Endothelial cell (in vitro differentiated cells): Measurements from ENCODE around the gene OCEL1. TPM values are rescaled to one million over a fixed set of nuclear protein-coding genes. Genes with fewer than 3 reads are reported as not detected.
A peak's percentile ranks its signal among the peaks of the same experiment; 100 is the strongest.

Source experiments
- DNase-seq: peaks from one replicate; pipeline ENCODE4 v3.0.0; 2021; ENCODE audit warnings: low spot score
- H3K27ac Mint-ChIP-seq: one replicate; pipeline ENCODE4 v1.8.0; 2021; ENCODE audit warnings: mixed read lengths, inconsistent platforms; ENCODE audit not compliant: unreplicated experiment
- H3K27me3 Mint-ChIP-seq: one replicate; pipeline ENCODE4 v1.8.0; 2021; ENCODE audit warnings: mild to moderate bottlenecking, moderate library complexity, mixed read lengths, inconsistent platforms; ENCODE audit not compliant: unreplicated experiment
- H3K36me3 Mint-ChIP-seq: one replicate; pipeline ENCODE4 v1.8.0; 2021; ENCODE audit warnings: mild to moderate bottlenecking, low read depth, mixed read lengths, inconsistent platforms; ENCODE audit not compliant: unreplicated experiment
- H3K4me1 Mint-ChIP-seq: one replicate; pipeline ENCODE4 v1.8.0; 2021; ENCODE audit warnings: mild to moderate bottlenecking, mixed read lengths, inconsistent platforms; ENCODE audit not compliant: unreplicated experiment
- H3K4me3 Mint-ChIP-seq: one replicate; pipeline ENCODE4 v1.8.0; 2021; ENCODE audit warnings: mild to moderate bottlenecking, mixed read lengths, inconsistent platforms; ENCODE audit not compliant: unreplicated experiment
- H3K9me3 Mint-ChIP-seq: one replicate; pipeline ENCODE4 v1.8.0; 2021; ENCODE audit warnings: mixed read lengths, inconsistent platforms; ENCODE audit not compliant: unreplicated experiment
- total RNA-seq: library from RNA; stranded (reverse); fragmentation: NEBNext Ultra II Directional; extraction: Animal tissue kit (Norgen Biotek cat#: 25700); gene quantifications from one replicate; pipeline ENCODE4 v1.2.1, GENCODE V29; 2021; ENCODE audit not compliant: unreplicated experiment
- TF ChIP-seq, protein P1 (sequence below): fragments of 200-600 bp; sonication (generic); IDR thresholded peaks from one replicate; pipeline ENCODE4 v1.5.0; 2021; ENCODE audit warnings: antibody characterized with exemption; ENCODE audit not compliant: unreplicated experiment

OCEL1 gene
- total RNA-seq, 1 donor from 2014 or later: 16.5 TPM

DNA sequence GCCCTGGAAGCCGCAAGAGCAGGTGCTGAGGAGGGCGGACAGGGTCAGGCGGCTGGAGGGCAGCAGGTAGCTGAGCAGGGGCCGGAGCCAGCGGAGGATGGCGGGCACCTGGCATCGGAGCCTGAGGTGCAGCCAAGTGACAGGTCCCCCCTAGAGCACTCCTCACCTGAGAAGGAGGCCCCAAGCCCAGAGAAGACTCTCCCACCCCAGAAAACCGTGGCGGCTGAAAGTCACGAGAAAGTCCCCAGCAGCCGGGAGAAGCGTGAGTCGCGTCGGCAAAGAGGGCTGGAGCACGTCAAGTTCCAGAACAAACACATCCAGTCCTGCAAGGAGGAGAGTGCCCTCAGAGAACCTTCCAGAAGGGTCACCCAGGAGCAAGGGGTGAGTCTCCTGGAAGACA lies 31.4 kb upstream of the OCEL1 start:
- no peaks in the 10 kb centered on the region for H3K4me1 Mint-ChIP-seq
- H3K9me3 Mint-ChIP-seq: no peaks in the 10 kb centered on the region
- DNase-seq: no peak
- H3K4me3 Mint-ChIP-seq: no peak overlapping the region
- H3K36me3 Mint-ChIP-seq: peaks cover 33% of the 10 kb centered on the region
- no peak overlapping the region for H3K27ac Mint-ChIP-seq
- H3K27me3 Mint-ChIP-seq: peaks cover 8% of the 10 kb centered on the region
- TF ChIP-seq, protein P1, sequence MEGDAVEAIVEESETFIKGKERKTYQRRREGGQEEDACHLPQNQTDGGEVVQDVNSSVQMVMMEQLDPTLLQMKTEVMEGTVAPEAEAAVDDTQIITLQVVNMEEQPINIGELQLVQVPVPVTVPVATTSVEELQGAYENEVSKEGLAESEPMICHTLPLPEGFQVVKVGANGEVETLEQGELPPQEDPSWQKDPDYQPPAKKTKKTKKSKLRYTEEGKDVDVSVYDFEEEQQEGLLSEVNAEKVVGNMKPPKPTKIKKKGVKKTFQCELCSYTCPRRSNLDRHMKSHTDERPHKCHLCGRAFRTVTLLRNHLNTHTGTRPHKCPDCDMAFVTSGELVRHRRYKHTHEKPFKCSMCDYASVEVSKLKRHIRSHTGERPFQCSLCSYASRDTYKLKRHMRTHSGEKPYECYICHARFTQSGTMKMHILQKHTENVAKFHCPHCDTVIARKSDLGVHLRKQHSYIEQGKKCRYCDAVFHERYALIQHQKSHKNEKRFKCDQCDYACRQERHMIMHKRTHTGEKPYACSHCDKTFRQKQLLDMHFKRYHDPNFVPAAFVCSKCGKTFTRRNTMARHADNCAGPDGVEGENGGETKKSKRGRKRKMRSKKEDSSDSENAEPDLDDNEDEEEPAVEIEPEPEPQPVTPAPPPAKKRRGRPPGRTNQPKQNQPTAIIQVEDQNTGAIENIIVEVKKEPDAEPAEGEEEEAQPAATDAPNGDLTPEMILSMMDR: no peak

DNA sequence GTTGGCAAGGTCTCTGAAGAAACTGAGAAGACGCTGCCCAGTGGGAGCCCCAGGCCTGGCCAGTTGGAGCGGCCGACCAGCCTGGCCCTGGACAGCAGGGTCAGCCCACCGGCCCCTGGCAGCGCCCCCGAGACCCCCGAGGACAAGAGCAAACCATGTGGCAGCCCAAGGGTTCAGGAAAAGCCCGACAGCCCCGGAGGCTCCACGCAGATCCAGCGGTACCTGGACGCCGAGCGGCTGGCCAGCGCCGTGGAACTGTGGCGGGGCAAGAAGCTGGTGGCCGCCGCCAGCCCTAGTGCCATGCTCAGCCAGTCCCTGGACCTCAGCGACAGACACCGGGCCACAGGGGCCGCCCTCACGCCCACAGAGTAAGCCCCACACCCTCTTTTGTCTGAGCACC lies 30.9 kb upstream of the OCEL1 start:
- Mint-ChIP-seq H3K4me3 (no peak overlapping the region), H3K36me3 (peaks cover 35% of the 10 kb centered on the region), H3K9me3 (no peaks in the 10 kb centered on the region), H3K27ac (no peak overlapping the region), H3K4me1 (no peaks in the 10 kb centered on the region), H3K27me3 (peaks cover 8% of the 10 kb centered on the region)
- no peak for DNase-seq
- TF ChIP-seq, protein P1: no peak

DNA sequence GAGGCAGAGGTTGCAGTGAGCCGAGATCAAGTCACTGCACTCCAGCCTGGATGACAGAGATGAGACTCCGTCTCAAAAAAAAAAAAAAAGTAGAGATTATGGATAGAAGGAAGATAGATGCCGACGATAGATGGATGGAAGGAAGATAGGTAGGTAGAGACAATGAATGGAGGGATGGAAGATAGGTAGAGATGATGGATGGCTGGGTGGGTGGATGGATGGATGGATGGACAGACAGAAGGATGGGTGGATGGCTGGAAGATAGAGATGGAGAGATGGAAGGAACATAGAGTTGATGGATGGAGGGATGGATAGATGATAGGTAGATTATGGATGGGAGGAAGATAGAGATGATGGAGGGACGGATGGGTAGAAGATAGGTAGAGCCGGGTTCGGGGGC lies 29.4 kb upstream of the OCEL1 start:
- Mint-ChIP-seq H3K4me1 (no peaks in the 10 kb centered on the region), H3K27ac (no peak overlapping the region), H3K9me3 (no peaks in the 10 kb centered on the region), H3K36me3 (peaks cover 41% of the 10 kb centered on the region), H3K27me3 (peaks cover 6% of the 10 kb centered on the region), H3K4me3 (peak overlapping the region; percentile 32)
- DNase-seq: no peak
- TF ChIP-seq, protein P1: no peak

DNA sequence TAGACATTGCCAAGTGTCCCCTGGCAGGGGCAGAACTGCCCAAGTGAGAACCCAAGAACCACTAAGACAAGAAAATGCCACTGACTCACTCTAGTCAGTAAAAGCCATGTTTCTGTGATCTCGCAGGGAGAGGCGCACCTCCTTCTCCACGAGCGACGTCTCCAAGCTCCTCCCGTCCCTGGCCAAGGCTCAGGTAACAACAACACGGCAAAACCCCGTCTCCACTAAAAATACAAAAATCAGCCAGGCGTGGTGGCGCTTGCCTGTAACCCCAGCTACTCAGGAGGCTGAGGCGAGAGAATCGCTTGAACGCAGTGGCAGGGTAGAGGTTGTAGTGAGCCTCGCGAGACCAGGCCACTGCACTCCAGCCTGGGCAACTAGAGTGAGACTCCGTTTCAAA lies 28.4 kb upstream of the OCEL1 start:
- Mint-ChIP-seq H3K4me3 (no peak overlapping the region), H3K36me3 (peaks cover 52% of the 10 kb centered on the region), H3K4me1 (no peaks in the 10 kb centered on the region), H3K27me3 (peaks cover 6% of the 10 kb centered on the region), H3K27ac (no peak overlapping the region), H3K9me3 (no peaks in the 10 kb centered on the region)
- TF ChIP-seq, protein P1: no peak
- no peak for DNase-seq

DNA sequence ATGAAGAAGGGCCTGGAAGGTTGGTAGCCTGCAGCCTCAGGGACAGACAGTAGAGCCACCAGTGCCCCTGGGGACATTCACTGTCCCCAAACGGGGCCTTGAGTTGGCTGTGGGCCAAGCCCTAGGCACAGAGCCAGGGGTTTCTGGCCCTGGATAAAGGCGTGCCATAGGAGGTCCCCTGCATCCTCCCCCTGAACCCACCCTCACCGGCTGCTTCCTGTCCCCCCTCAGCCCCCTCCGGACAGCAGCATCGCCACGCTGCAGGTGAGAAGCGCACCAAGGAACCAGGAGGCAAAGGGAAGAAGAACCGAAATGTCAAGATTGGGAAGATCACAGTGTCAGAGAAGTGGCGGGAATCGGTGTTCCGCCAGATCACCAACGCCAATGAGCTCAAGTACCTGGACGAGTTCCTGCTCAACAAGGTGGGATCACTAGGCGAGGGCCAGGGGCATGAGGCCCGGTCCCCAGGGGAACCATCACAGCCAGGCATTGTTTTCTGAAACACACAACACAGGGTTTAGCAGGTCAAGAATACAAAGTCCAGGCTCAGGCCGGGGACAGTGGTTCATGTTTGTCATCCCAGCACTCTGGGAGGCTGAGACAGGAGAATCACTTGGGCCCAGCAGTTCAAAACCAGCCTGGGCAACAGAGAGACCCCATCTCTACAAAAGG lies 25.5 kb upstream of the OCEL1 start:
- H3K4me3 Mint-ChIP-seq: no peak overlapping the region
- no peak for DNase-seq
- H3K27me3 Mint-ChIP-seq: peaks cover 12% of the 10 kb centered on the region
- peaks cover 51% of the 10 kb centered on the region for H3K36me3 Mint-ChIP-seq
- H3K27ac Mint-ChIP-seq: no peak overlapping the region
- H3K4me1 Mint-ChIP-seq: no peaks in the 10 kb centered on the region
- TF ChIP-seq, protein P1: no peak
- H3K9me3 Mint-ChIP-seq: no peaks in the 10 kb centered on the region
